ENCODE data around the gene YEATS2. TPM values are rescaled to one million over a fixed set of nuclear protein-coding genes. Genes with fewer than 3 reads are reported as not detected.
"Not testable (repeated sequence)": the region's sequence is repeated elsewhere in the genome, so short reads cannot be mapped to it uniquely, and the experiment has no call there.

The YEATS2 gene
- total RNA-seq, 1 donor from 2014 or later: 68.4 TPM

DNA sequence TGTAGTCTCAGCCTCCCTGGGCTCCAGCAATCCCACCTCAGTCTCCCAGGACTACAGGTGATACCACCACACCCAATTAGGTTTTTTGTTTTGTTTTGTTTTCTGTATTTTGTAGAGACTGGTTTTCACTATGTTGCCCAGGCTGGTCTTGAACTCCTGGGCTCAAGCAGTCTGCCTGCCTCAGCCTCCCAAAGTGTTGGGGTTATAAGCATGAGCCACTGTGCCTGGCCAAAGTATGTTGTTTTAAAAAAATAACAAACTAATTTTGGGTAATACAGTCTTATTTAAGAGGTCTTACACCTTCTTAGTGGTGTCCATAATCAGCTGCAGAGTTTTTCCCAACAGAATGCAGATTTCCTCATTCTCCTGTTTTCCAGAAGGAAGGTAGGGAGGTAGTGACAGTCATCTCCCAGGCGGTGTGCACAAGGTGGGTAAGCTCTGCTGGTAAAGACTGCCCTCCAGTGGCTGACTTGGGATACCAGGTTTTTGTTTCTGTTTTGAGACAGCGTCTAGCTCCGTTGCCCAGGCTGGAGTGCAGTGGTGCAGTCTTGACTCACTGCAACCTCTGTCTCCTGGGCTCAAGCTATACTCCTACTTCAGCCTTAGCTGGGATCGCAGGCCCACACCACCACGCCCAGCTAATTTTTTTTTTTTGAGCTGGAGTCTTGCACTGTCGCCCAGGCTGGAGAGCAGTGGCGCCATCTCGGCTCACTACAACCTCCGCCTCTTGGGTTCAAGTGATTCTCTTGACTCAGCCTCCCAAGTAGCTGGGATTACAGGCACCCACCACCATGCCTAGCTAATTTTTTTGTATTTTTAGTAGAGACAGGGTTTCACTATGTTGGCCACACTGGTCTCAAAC, 69.4 kb downstream of the YEATS2 start:
- H3K4me3 Mint-ChIP-seq (ENCODE audit: low read depth): no peak overlapping the region
- peaks cover 17% of the 10 kb centered on the region for H3K36me3 Mint-ChIP-seq (ENCODE audit: insufficient read depth)
- H3K27ac Mint-ChIP-seq: no peak overlapping the region
- H3K27me3 Mint-ChIP-seq: no peaks in the 10 kb centered on the region
- DNase-seq (ENCODE audit: low spot score, unreplicated experiment): peak; percentile 54
- H3K9me3 Mint-ChIP-seq (ENCODE audit: low read depth): no peaks in the 10 kb centered on the region
- H3K4me1 Mint-ChIP-seq (ENCODE audit: low read depth): no peaks in the 10 kb centered on the region
- TF ChIP-seq CTCF (IDR thresholded peaks at IDR 0.05; ENCODE audit: unreplicated experiment): peak; percentile 87

GRCh38 chr3:183768114-183768513, 70.5 kb downstream of the YEATS2 start:
- Mint-ChIP-seq H3K9me3 (ENCODE audit: low read depth) (no peaks in the 10 kb centered on the region), H3K36me3 (ENCODE audit: insufficient read depth) (peaks cover 16% of the 10 kb centered on the region), H3K27me3 (no peaks in the 10 kb centered on the region), H3K4me3 (ENCODE audit: low read depth) (no peak overlapping the region), H3K27ac (no peak overlapping the region), H3K4me1 (ENCODE audit: low read depth) (no peaks in the 10 kb centered on the region)
- no peak for TF ChIP-seq CTCF (IDR thresholded peaks at IDR 0.05; ENCODE audit: unreplicated experiment)
- no peak for DNase-seq (ENCODE audit: low spot score, unreplicated experiment)

DNA sequence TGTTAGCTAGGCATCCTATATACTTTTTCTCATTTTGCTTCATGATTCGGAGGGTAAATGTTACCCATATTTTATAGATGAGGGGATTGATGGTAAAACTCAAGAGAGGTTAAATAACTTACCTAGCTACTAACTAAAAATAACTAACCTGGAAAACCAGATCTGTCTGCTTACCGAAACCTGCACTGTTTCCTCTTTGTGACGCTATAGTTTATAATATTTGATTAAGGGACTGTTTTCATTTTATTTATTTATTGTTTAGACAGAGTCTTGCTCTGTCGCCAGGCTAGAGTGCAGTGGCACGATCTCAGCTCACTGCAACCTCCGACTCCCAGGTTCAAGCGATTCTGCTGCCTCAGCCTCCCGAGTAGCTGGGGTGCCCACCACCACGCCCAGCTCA, 71.9 kb downstream of the YEATS2 start:
- Mint-ChIP-seq H3K27ac (peak overlapping the region; percentile 46), H3K27me3 (no peaks in the 10 kb centered on the region), H3K36me3 (ENCODE audit: insufficient read depth) (peaks cover 27% of the 10 kb centered on the region), H3K4me1 (ENCODE audit: low read depth) (no peaks in the 10 kb centered on the region), H3K4me3 (ENCODE audit: low read depth) (no peak overlapping the region), H3K9me3 (ENCODE audit: low read depth) (no peaks in the 10 kb centered on the region)
- no peak for TF ChIP-seq CTCF (IDR thresholded peaks at IDR 0.05; ENCODE audit: unreplicated experiment)
- DNase-seq (ENCODE audit: low spot score, unreplicated experiment): no peak

- Mint-ChIP-seq H3K36me3 (ENCODE audit: insufficient read depth) (peaks cover 42% of the 10 kb centered on the region), H3K27ac (peak overlapping the region; percentile 30), H3K27me3 (no peaks in the 10 kb centered on the region), H3K4me3 (ENCODE audit: low read depth) (no peak overlapping the region), H3K4me1 (ENCODE audit: low read depth) (no peaks in the 10 kb centered on the region), H3K9me3 (ENCODE audit: low read depth) (no peaks in the 10 kb centered on the region)
- DNase-seq (ENCODE audit: low spot score, unreplicated experiment): no peak
- TF ChIP-seq CTCF (IDR thresholded peaks at IDR 0.05; ENCODE audit: unreplicated experiment): no peak
These were observed 77.0 kb downstream of the YEATS2 start for GRCh38 chr3:183774631-183775030.

GRCh38 chr3:183775781-183776180, 78.2 kb downstream of the YEATS2 start:
- H3K27me3 Mint-ChIP-seq: no peaks in the 10 kb centered on the region
- H3K27ac Mint-ChIP-seq: no peak overlapping the region
- no peak for DNase-seq (ENCODE audit: low spot score, unreplicated experiment)
- no peak overlapping the region for H3K4me3 Mint-ChIP-seq (ENCODE audit: low read depth)
- no peaks in the 10 kb centered on the region for H3K9me3 Mint-ChIP-seq (ENCODE audit: low read depth)
- no peak for TF ChIP-seq CTCF (IDR thresholded peaks at IDR 0.05; ENCODE audit: unreplicated experiment)
- H3K36me3 Mint-ChIP-seq (ENCODE audit: insufficient read depth): peaks cover 47% of the 10 kb centered on the region
- no peaks in the 10 kb centered on the region for H3K4me1 Mint-ChIP-seq (ENCODE audit: low read depth)

GRCh38 chr3:183776451-183776850, 78.9 kb downstream of the YEATS2 start:
- peaks cover 48% of the 10 kb centered on the region for H3K36me3 Mint-ChIP-seq (ENCODE audit: insufficient read depth)
- H3K9me3 Mint-ChIP-seq (ENCODE audit: low read depth); H3K4me3 Mint-ChIP-seq (ENCODE audit: low read depth); H3K27ac Mint-ChIP-seq; DNase-seq (ENCODE audit: low spot score, unreplicated experiment); H3K4me1 Mint-ChIP-seq (ENCODE audit: low read depth); H3K27me3 Mint-ChIP-seq: not testable (repeated sequence)

Measured in progenitor cell of endocrine pancreas (in vitro differentiated cells).